ENCODE measurements around the gene IL17RD. TPM values are rescaled to one million over a fixed set of nuclear protein-coding genes. Genes with fewer than 3 reads are reported as not detected.

IL17RD gene
- total RNA-seq, 1 donor from 2014 or later, result 1.1 TPM

- H3K9me3 ChIP-seq, result no peaks in the 10 kb centered on the region
- no peak for DNase-seq
- no peaks in the 10 kb centered on the region for H3K4me1 ChIP-seq
- H3K4me3 ChIP-seq, result no peak overlapping the region
- TF ChIP-seq CTCF (IDR thresholded peaks at IDR 0.05), result no peak
- no peaks in the 10 kb centered on the region for H3K36me3 ChIP-seq
- no peaks in the 10 kb centered on the region for H3K27me3 ChIP-seq
- intact Hi-C loops (cut with DNase I), result no loop called here
- no peak overlapping the region for H3K27ac ChIP-seq
- ATAC-seq, result no peak
Observed at GRCh38 chr3:57145852-57146251, 19.3 kb downstream of the IL17RD start.

- ATAC-seq, result no peak
Observed at GRCh38 chr3:57144952-57145351, 20.2 kb downstream of the IL17RD start.

GRCh38 chr3:57143886-57144459 is 21.2 kb downstream of the IL17RD start:
- no peak for TF ChIP-seq CTCF (IDR thresholded peaks at IDR 0.05)
- no peak overlapping the region for H3K27ac ChIP-seq
- no peaks in the 10 kb centered on the region for H3K27me3 ChIP-seq
- H3K4me3 ChIP-seq, result no peak overlapping the region
- no peaks in the 10 kb centered on the region for H3K4me1 ChIP-seq
- intact Hi-C loops (cut with DNase I), result no loop called here
- H3K36me3 ChIP-seq, result no peaks in the 10 kb centered on the region
- DNase-seq (no peak), ATAC-seq (no peak)
- no peaks in the 10 kb centered on the region for H3K9me3 ChIP-seq

More at GRCh38 chr3:57144952-57145351, 20.2 kb downstream of the IL17RD start:
- Histone ChIP-seq H3K27ac (no peak overlapping the region), H3K4me3 (no peak overlapping the region), H3K27me3 (no peaks in the 10 kb centered on the region), H3K4me1 (no peaks in the 10 kb centered on the region), H3K36me3 (no peaks in the 10 kb centered on the region), H3K9me3 (no peaks in the 10 kb centered on the region)
- no peak for TF ChIP-seq CTCF (IDR thresholded peaks at IDR 0.05)
- intact Hi-C loops (cut with DNase I), result no loop called here
- no peak for DNase-seq

GRCh38 chr3:57142411-57142723 is 22.8 kb downstream of the IL17RD start:
- Histone ChIP-seq H3K36me3 (no peaks in the 10 kb centered on the region), H3K4me3 (no peak overlapping the region), H3K27me3 (no peaks in the 10 kb centered on the region), H3K9me3 (no peaks in the 10 kb centered on the region), H3K27ac (no peak overlapping the region), H3K4me1 (no peaks in the 10 kb centered on the region)
- ATAC-seq (no peak), DNase-seq (no peak)
- intact Hi-C loops (cut with DNase I), result no loop called here
- no peak for TF ChIP-seq CTCF (IDR thresholded peaks at IDR 0.05)

- H3K4me3 ChIP-seq, result no peak overlapping the region
- H3K9me3 ChIP-seq, result no peaks in the 10 kb centered on the region
- no peak for TF ChIP-seq CTCF (IDR thresholded peaks at IDR 0.05)
- no peaks in the 10 kb centered on the region for H3K36me3 ChIP-seq
- H3K27ac ChIP-seq, result no peak overlapping the region
- DNase-seq, result no peak
- H3K27me3 ChIP-seq, result no peaks in the 10 kb centered on the region
- intact Hi-C loops (cut with DNase I), result no loop called here
- no peak for ATAC-seq
- H3K4me1 ChIP-seq, result no peaks in the 10 kb centered on the region
Observed at GRCh38 chr3:57141719-57142410, 23.3 kb downstream of the IL17RD start.

Measured in upper lobe of right lung (tissue), 1 donor.